ENCODE measurements around the gene AUTS2. TPM values are rescaled to one million over a fixed set of nuclear protein-coding genes. Genes with fewer than 3 reads are reported as not detected.

The AUTS2 gene
- total RNA-seq, 1 donor from 2014 or later, result 56.0 TPM

DNA sequence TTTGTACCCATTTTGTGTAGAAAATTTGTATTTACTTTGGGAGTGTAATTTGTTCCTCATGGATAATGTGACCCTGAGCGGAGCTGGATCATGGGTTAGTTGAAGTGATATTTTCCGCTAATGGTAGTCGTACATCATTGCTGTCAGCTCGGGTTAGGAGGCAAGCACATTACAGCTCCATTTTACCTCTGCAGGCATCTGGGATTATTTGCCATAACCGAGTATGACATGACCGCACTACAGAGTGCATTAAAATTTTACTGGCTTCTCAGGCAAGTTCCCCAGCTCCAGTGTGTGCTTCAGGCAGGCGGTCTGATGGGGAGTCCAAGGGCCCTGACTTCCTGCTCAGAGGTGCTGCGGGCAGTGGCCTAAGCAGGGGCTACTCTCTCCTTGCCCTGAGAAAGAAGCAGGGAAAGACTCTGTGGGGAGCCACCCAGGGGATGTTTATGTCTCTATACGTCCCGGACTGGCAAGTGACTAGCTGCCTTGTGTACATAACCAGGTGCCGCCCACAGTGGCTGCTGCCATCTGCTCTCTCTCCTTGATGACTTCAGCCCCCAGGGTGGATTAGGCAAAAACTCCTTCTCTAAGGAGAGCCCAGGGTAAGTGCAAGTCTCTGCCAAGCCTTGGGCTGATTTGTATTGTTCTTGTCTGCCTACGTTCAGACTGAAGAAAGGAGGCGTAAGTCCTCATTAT is 848.3 kb downstream of the AUTS2 start:
- ATAC-seq (no peak), DNase-seq (no peak)
- no peaks in the 10 kb centered on the region for H3K4me1 ChIP-seq

GRCh38 chr7:70448312-70448906 is 850.1 kb downstream of the AUTS2 start:
- Histone ChIP-seq H3K4me1 (no peaks in the 10 kb centered on the region), H3K36me3 (no peaks in the 10 kb centered on the region), H3K4me3 (no peak overlapping the region), H3K9me3 (no peaks in the 10 kb centered on the region), H3K27ac (no peak overlapping the region), H3K27me3 (no peaks in the 10 kb centered on the region)
- no peak for ATAC-seq
- intact Hi-C loops (cut with DNase I), result no loop called here
- TF ChIP-seq, protein P1, sequence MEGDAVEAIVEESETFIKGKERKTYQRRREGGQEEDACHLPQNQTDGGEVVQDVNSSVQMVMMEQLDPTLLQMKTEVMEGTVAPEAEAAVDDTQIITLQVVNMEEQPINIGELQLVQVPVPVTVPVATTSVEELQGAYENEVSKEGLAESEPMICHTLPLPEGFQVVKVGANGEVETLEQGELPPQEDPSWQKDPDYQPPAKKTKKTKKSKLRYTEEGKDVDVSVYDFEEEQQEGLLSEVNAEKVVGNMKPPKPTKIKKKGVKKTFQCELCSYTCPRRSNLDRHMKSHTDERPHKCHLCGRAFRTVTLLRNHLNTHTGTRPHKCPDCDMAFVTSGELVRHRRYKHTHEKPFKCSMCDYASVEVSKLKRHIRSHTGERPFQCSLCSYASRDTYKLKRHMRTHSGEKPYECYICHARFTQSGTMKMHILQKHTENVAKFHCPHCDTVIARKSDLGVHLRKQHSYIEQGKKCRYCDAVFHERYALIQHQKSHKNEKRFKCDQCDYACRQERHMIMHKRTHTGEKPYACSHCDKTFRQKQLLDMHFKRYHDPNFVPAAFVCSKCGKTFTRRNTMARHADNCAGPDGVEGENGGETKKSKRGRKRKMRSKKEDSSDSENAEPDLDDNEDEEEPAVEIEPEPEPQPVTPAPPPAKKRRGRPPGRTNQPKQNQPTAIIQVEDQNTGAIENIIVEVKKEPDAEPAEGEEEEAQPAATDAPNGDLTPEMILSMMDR (IDR thresholded peaks at IDR 0.05), result no peak
- no peak for DNase-seq

More for the DNA sequence above, 848.3 kb downstream of the AUTS2 start:
- H3K9me3 ChIP-seq, result no peaks in the 10 kb centered on the region
- no peak overlapping the region for H3K27ac ChIP-seq
- TF ChIP-seq, protein P1 (IDR thresholded peaks at IDR 0.05), result no peak
- H3K36me3 ChIP-seq, result no peaks in the 10 kb centered on the region
- H3K27me3 ChIP-seq, result no peaks in the 10 kb centered on the region
- intact Hi-C loops (cut with DNase I), result no loop called here
- no peak overlapping the region for H3K4me3 ChIP-seq

DNA sequence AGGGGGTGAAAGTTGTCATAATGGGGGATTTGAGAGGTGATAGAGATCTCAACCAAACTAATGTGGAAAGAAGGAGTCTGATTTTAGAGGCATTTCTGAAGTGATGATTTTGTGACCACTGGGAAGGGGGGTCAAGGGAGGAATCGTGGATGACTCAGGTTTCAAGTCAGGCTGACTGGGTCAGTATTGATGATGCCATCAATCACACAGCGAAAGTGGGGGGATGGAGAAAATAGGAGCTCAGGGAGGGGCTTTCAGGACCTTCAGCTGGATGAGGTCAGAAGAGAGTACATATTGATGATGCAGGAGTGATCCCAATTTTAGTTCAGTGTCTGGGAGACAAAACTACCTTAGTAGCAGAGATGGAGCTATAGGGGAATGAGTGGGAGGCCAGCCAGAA is 852.5 kb downstream of the AUTS2 start:
- H3K4me3 ChIP-seq, result no peak overlapping the region
- H3K9me3 ChIP-seq, result no peaks in the 10 kb centered on the region
- intact Hi-C loops (cut with DNase I), result no loop called here
- DNase-seq (no peak), ATAC-seq (no peak)
- no peaks in the 10 kb centered on the region for H3K36me3 ChIP-seq
- no peaks in the 10 kb centered on the region for H3K4me1 ChIP-seq
- TF ChIP-seq, protein P1 (IDR thresholded peaks at IDR 0.05), result no peak
- H3K27ac ChIP-seq, result no peak overlapping the region
- H3K27me3 ChIP-seq, result no peaks in the 10 kb centered on the region

DNA sequence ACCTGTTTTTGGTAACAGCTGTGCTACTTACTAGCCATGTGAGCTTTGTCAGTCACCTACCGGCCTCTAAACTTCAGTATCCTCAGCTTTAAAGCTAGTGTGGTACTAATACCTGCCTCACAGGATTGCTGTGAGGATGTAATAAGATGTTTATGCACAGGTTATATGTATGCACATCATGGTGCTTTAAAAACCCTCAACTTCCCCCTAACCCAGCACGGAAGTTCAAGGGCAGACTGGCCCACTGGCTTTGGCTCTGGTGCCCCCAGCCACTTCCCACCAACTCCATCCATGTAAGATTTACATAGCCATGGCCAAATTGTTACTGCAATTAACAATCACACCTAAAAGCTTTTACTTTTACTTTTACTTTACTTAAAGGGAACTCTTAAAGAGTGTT is 857.6 kb downstream of the AUTS2 start:
- TF ChIP-seq, protein P1 (IDR thresholded peaks at IDR 0.05), result no peak
- no peak overlapping the region for H3K27ac ChIP-seq
- H3K4me3 ChIP-seq, result no peak overlapping the region
- no peak for DNase-seq
- H3K27me3 ChIP-seq, result no peaks in the 10 kb centered on the region
- ATAC-seq, result no peak
- intact Hi-C loops (cut with DNase I), result no loop called here
- peaks cover 8% of the 10 kb centered on the region for H3K4me1 ChIP-seq
- H3K36me3 ChIP-seq, result no peaks in the 10 kb centered on the region
- H3K9me3 ChIP-seq, result no peaks in the 10 kb centered on the region

DNA sequence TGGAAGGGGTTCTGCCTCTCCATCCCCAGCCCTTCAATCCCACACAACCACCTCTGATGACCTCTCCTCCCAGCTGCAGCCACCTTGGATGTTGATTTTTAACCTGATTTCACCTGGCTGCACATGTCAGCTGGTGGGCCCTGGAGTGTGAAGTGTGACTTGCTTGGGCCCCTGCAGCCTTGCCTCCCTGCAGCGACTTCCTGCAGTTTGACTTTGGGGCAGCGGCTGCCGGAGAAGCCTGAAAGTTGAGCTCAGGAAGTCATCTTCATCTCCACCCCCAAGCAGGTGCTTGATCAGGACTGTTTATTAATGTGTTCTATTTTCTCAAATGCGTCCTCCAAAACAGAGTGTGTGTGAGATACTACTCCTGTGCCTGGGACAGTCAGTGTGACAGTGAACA is 858.4 kb downstream of the AUTS2 start:
- Histone ChIP-seq H3K4me3 (no peak overlapping the region), H3K36me3 (no peaks in the 10 kb centered on the region), H3K4me1 (peaks cover 8% of the 10 kb centered on the region), H3K9me3 (no peaks in the 10 kb centered on the region), H3K27me3 (no peaks in the 10 kb centered on the region), H3K27ac (no peak overlapping the region)
- intact Hi-C loops (cut with DNase I), result no loop called here
- ATAC-seq (no peak), DNase-seq (no peak)
- TF ChIP-seq, protein P1 (IDR thresholded peaks at IDR 0.05), result no peak
